GM19023 (cell line): ENCODE data around the gene CDKL1.

Experiments used
- ATAC-seq: cut with Tn5 transposase; IDR thresholded peaks from one replicate; pipeline ENCODE4 v1.9.1; 2021; ENCODE audit warnings: mild to moderate bottlenecking, moderate library complexity; ENCODE audit not compliant: unreplicated experiment

The CDKL1 gene

GRCh38 chr14:50288146-50288545 lies 108.5 kb downstream of the CDKL1 start:
- ATAC-seq: no peak

GRCh38 chr14:50285861-50286260 lies 110.8 kb downstream of the CDKL1 start:
- ATAC-seq: no peak
